ENCODE measurements around the gene SCO1.
"Not testable (repeated sequence)": the region's sequence is repeated elsewhere in the genome, so short reads cannot be mapped to it uniquely, and the experiment has no call there.

SCO1 gene

GRCh38 chr17:10697092-10698081 lies at the start of gene SCO1, which contains the start of gene ADPRM:
SCO1 (minus strand) TSS chr17:10697533; CDS start chr17:10697507, 26 bp downstream.
ADPRM (plus strand) TSS chr17:10697594; CDS start chr17:10704927, 7,333 bp downstream.
- DNase-seq (ENCODE audit: low read depth): peak; percentile 86

- DNase-seq (ENCODE audit: low read depth): no peak
Observed at GRCh38 chr17:10745231-10745630, 47.9 kb upstream of the SCO1 start.

GRCh38 chr17:10744501-10745000 lies 47.2 kb upstream of the SCO1 start:
- no peak for DNase-seq (ENCODE audit: low read depth)

GRCh38 chr17:10743316-10744009 lies 46.1 kb upstream of the SCO1 start:
- DNase-seq (ENCODE audit: low read depth): peak; percentile 41

GRCh38 chr17:10742431-10742830 lies 45.1 kb upstream of the SCO1 start:
- no peak for DNase-seq (ENCODE audit: low read depth)

GRCh38 chr17:10741416-10742135 lies 44.2 kb upstream of the SCO1 start:
- DNase-seq (ENCODE audit: low read depth): no peak

- DNase-seq (ENCODE audit: low read depth): no peak
Observed at GRCh38 chr17:10739386-10739785, 42.1 kb upstream of the SCO1 start.

GRCh38 chr17:10738521-10739258 lies 41.4 kb upstream of the SCO1 start:
- DNase-seq (ENCODE audit: low read depth): no peak

GRCh38 chr17:10737736-10738135 lies 40.4 kb upstream of the SCO1 start:
- no peak for DNase-seq (ENCODE audit: low read depth)

GRCh38 chr17:10737168-10737622 lies 39.9 kb upstream of the SCO1 start:
- DNase-seq (ENCODE audit: low read depth): peak; percentile 44

GRCh38 chr17:10735821-10736220 lies 38.5 kb upstream of the SCO1 start:
- no peak for DNase-seq (ENCODE audit: low read depth)

- DNase-seq (ENCODE audit: low read depth): no peak
Observed at GRCh38 chr17:10735251-10735650, 37.9 kb upstream of the SCO1 start.

- DNase-seq (ENCODE audit: low read depth): no peak
Observed at GRCh38 chr17:10733666-10734065, 36.3 kb upstream of the SCO1 start.

- not testable (repeated sequence) for DNase-seq (ENCODE audit: low read depth)
Observed at GRCh38 chr17:10732121-10732520, 34.8 kb upstream of the SCO1 start.

- no peak for DNase-seq (ENCODE audit: low read depth)
Observed at GRCh38 chr17:10731408-10731879, 34.1 kb upstream of the SCO1 start.

GRCh38 chr17:10730247-10730646 lies 32.9 kb upstream of the SCO1 start:
- not testable (repeated sequence) for DNase-seq (ENCODE audit: low read depth)

- DNase-seq (ENCODE audit: low read depth): peak; percentile 60
Observed at GRCh38 chr17:10729334-10730193, 32.2 kb upstream of the SCO1 start, which contains the start of gene TMEM220. TMEM220 (minus strand) TSS chr17:10730023; CDS start chr17:10729851, 172 bp downstream.

- DNase-seq (ENCODE audit: low read depth): no peak
Observed at GRCh38 chr17:10728331-10728892, 31.1 kb upstream of the SCO1 start.

- DNase-seq (ENCODE audit: low read depth): no peak
Observed at GRCh38 chr17:10727192-10727591, 29.9 kb upstream of the SCO1 start.

- DNase-seq (ENCODE audit: low read depth): no peak
Observed at GRCh38 chr17:10726196-10726595, 28.9 kb upstream of the SCO1 start.

All from fibroblast of the conjunctiva (primary cell).